Activated T-cell treated with anti-CD3 and anti-CD28 coated beads for 24 hours (primary cell): Measurements from ENCODE around the gene UCP1.
"Not testable (repeated sequence)": the region's sequence is repeated elsewhere in the genome, so short reads cannot be mapped to it uniquely, and the experiment has no call there.

ENCODE experiments used
- DNase-seq: peaks from one replicate; pipeline ENCODE4 v3.0.0-alpha.2; 2020; ENCODE audit warnings: low read depth

The UCP1 gene

DNA sequence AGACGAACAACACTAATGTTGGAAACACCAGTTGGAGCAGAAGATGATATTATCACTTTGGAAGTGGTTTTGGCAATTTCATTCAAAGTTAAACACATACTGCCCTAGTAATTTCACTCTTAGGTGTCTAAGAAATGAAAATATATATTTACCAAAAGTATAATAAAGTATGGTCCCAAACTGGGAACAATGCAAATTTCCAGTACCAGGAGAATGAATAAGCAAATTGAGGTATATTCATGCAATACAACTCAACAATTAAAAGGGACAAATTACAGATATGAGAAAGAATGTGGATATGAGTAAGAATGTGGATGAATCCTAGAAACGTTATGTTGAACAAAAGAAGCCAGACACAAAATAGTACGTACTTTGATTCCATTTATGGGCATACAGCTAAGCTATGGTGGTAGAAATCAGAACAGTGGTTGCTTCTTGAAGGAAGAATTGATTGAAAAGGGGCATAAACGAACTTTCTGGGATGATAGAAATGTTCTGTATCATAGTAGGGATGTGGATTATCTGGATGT lies 34.7 kb downstream of the UCP1 start:
- DNase-seq: no peak

DNA sequence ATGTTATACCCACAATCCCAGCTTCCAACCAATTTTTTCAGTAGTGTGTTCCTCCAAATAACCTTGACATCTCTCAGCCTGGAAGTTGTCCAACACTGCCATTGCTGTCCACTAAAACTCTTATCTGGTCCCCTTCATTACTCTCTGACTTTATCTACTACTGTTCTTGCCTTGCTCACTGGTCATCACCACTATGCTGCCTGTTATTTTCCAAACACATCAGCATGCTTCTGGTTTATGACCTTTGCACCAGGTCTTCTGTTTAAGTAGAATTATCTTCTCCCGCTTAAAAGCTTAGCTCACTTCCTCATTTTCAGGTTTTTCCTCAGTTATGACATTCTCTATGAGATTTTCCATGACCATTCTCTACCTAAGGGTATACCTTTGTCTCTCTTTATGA lies 39.3 kb downstream of the UCP1 start:
- no peak for DNase-seq

DNA sequence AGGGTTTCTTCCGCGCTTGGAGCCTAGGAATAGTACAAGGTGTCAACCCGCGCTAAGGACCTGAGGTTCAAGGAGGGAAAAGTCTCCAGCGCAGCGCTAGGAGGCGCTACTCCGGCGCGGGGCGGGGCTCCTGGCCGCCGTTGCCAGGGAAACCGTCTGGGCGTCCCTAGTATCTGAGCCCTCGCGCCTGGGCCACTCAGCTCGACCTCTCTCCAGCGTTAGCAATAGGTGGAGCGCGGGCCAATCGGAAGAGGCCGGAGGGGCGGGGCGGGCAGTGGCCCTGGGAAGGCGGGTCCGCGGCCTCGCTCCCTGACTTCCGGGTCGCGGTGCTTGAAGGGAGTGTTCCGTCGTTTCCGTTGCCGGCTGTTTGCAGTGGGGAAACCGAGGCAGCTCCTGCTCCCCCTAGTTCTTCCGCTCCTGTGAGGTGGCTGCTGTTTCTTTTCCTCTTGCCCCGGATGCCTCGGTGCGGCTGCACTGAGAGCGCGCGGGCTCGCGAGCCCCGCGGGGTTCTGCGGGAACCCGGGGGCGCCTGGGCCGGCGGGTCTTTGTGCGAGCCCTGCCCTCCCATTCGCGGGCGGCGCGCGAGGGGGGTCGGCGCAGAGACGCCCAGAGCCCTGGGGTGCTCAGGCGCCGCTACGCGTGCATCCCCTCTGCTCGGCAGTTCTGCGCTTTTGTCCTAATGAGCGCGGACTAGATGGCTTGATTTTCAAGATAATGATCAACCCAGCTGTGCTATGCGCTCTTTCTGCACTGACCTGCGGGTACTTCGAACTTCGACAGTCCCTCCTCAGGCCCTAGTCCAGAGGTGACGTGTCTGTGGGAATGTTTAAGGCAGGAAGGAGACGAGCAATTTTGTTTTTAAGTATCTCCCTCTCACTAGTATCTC lies 44.7 kb downstream of the UCP1 start, which contains the start of gene ELMOD2:
Gene ELMOD2, plus strand, starts transcription at position 312 of the 886 bp plus-strand sequence. CDS start 1,261 bp downstream, outside the sequence.
- DNase-seq: peak; percentile 96

DNA sequence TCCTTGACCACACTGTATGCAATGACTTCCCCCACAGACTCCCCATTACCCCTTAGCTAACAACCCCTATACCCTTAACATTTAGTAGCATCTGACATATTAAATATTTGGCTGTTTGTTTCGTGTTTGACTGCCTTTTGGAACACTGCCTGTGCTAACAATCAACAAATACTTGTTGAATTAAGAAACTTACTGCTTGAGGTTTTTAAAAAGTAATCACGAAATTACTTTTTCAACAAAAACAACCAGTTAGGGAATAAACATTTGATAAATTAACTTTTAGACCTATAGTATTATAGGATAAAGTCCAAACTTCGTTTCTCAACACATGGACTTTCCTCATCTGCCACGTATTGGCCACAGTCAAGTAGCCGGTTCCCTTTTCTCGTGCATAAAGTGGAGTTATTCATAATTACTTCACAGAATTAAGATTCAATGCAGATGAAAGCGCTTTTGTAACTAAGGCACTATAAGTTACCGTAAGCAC lies 45.3 kb downstream of the UCP1 start:
- DNase-seq: no peak

DNA sequence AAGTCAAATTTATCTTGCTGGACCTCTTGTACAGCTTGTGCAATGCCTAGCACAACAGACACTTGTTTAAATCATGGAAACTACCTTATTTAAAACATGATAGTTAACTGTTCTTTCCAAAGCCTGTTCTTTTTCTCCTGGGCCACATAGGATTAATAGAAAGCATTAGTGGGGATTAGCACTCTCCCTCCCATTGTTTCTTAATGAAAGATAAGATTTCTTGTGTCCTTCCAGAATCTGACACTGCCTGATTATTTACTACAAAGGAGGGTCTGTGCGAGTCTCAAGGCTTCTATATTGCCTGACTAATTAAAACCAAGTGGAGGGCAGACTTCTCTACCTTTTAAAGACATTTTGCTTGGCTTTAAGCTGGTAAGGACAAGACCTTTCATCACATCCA lies 53.3 kb downstream of the UCP1 start:
- DNase-seq: no peak

DNA sequence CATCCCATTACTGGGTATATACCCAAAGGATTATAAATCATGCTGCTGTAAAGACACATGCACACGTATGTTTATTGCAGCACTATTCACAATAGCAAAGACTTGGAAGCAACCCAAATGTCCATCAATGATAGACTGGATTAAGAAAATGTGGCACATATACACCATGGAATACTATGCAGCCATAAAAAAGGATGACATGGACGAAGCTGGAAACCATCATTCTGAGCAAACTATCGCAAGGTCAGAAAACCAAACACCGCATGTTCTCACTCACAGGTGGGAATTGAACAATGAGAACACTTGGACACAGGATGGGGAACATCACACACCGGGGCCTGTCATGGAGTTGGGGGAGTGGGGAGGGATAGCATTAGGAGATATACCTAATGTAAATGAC lies 55.0 kb downstream of the UCP1 start:
- not testable (repeated sequence) for DNase-seq
